ENCODE data around the gene ZSCAN30. TPM values are rescaled to one million over a fixed set of nuclear protein-coding genes. Genes with fewer than 3 reads are reported as not detected.

Gene ZSCAN30
- 18.8 TPM for total RNA-seq
- long read RNA-seq, full-length matches to known transcripts, result 1 of 13 reads
- long read RNA-seq, partial matches to known transcripts, result 6 of 13 reads
- long read RNA-seq, other reads (novel, unspliced or antisense), result 6 of 13 reads

DNA sequence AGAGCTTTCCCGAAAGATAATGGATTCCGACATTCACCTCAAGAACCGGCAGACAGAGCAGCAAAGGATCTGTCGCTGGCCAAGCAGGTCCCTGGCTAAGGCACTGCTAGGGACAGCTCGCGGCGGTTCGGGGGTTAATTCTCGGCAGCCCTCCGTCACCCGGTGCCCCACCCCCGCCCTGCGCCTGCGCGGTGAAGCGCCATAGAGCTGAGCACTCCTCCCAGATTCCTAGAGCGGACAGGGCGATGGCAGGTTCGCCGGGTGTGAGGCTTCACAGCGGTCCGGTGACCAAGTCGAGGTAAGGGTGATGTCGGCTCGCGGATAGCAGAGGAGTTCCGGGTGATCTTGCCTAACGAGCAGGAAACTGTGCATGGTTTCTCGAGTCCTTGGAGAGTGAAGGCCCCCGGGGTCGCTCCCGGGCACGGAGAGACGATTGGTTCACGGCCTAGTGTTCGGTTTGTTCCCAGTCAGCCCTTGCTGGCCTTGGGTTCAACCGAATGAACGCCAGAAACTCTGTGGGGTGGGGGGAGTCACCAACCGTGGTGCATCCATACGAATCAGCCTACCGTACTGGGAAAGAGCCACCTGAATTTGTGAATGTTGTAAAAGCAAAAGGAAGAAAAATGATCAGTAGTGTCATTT, at the start of gene ZSCAN30:
ZSCAN30 (minus strand) TSS at position 136 of the 642 bp plus-strand sequence. CDS start 25,877 bp downstream, outside the sequence.
- TF ChIP-seq, protein P1, sequence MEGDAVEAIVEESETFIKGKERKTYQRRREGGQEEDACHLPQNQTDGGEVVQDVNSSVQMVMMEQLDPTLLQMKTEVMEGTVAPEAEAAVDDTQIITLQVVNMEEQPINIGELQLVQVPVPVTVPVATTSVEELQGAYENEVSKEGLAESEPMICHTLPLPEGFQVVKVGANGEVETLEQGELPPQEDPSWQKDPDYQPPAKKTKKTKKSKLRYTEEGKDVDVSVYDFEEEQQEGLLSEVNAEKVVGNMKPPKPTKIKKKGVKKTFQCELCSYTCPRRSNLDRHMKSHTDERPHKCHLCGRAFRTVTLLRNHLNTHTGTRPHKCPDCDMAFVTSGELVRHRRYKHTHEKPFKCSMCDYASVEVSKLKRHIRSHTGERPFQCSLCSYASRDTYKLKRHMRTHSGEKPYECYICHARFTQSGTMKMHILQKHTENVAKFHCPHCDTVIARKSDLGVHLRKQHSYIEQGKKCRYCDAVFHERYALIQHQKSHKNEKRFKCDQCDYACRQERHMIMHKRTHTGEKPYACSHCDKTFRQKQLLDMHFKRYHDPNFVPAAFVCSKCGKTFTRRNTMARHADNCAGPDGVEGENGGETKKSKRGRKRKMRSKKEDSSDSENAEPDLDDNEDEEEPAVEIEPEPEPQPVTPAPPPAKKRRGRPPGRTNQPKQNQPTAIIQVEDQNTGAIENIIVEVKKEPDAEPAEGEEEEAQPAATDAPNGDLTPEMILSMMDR (IDR thresholded peaks at IDR 0.05), result no peak
- intact Hi-C loops (cut with DNase I), result no loop called here
- peaks cover 7% of the 10 kb centered on the region for H3K36me3 ChIP-seq
- peaks cover 22% of the 10 kb centered on the region for H3K4me1 ChIP-seq
- DNase-seq (peak; percentile 96), ATAC-seq (peak; percentile 99 to 100)
- H3K9me3 ChIP-seq, result peaks cover 6% of the 10 kb centered on the region
- no peaks in the 10 kb centered on the region for H3K27me3 ChIP-seq (ENCODE audit: low read depth)
- peak within 1 kb of the TSS; percentile 76 for H3K4me3 ChIP-seq
- peak within 1 kb of the TSS; percentile 83 for H3K27ac ChIP-seq

DNA sequence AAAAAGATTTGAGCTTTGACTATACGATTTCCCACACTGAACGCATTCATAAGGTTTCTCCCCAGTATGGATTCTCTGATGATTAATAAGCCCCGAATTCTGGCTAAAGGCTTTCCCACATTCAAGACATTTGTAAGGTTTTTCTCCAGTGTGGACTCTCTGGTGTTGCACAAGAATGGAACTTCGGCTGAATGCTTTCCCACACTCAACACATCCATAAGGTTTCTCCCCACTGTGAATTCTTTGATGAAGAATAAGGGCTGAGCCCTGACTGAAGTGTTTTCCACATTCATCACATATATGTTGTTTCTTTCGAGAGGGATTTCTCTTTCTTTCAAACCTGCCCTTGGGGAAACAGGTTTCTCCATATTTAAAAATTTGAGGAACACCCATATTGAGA, 47.3 kb upstream of the ZSCAN30 start:
- TF ChIP-seq, protein P1 (IDR thresholded peaks at IDR 0.05), result no peak
- no peak overlapping the region for H3K27ac ChIP-seq
- ATAC-seq (no peak), DNase-seq (no peak)
- H3K27me3 ChIP-seq (ENCODE audit: low read depth), result no peaks in the 10 kb centered on the region
- H3K4me1 ChIP-seq, result peaks cover 34% of the 10 kb centered on the region
- intact Hi-C loops (cut with DNase I), result no loop called here
- peaks cover 95% of the 10 kb centered on the region for H3K36me3 ChIP-seq
- no peaks in the 10 kb centered on the region for H3K9me3 ChIP-seq
- no peak overlapping the region for H3K4me3 ChIP-seq

DNA sequence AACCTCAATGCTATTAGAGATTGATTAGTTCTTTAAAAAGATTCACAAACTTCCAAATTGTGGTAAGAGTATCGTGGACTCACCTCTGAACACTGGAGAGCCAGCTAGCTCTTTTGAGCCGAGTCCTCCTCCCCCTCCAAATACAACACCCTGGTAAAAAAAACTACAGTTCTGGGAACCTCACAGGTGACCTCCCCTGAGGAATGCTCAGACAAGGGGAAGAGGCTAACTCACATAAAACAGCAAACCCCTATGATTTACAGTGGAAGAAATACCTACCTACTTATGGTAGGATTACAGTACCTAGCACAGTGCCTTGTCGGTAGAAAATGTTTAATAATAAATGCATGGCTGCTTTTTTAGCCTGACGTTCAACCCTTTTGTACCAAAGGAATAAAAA, 45.8 kb upstream of the ZSCAN30 start:
- Histone ChIP-seq H3K27ac (no peak overlapping the region), H3K27me3 (ENCODE audit: low read depth) (no peaks in the 10 kb centered on the region), H3K4me1 (peaks cover 21% of the 10 kb centered on the region), H3K9me3 (no peaks in the 10 kb centered on the region), H3K4me3 (no peak overlapping the region), H3K36me3 (peaks cover 93% of the 10 kb centered on the region)
- intact Hi-C loops (cut with DNase I), result no loop called here
- ATAC-seq (no peak), DNase-seq (no peak)
- TF ChIP-seq, protein P1 (IDR thresholded peaks at IDR 0.05), result no peak

DNA sequence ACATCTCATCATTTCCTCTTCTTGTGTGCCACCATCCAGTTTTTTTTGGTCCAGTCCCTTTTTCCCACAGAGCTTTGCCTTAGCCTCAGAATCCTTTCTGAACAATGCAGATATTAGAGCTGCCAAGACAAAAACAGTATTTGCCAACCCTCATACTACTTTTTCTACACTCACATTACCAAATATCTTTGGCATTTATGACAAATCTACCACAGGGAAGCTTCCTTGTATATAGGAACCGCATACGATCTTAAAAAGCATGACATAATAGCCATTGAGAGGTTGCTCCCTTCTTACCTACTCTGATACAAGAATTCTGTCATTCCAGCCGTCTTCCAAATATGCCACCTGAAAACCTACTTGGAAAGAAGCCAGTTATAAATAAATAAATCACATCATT, 44.8 kb upstream of the ZSCAN30 start:
- peaks cover 12% of the 10 kb centered on the region for H3K4me1 ChIP-seq
- DNase-seq (no peak), ATAC-seq (no peak)
- H3K9me3 ChIP-seq, result no peaks in the 10 kb centered on the region
- no peak overlapping the region for H3K27ac ChIP-seq
- TF ChIP-seq, protein P1 (IDR thresholded peaks at IDR 0.05), result no peak
- H3K4me3 ChIP-seq, result no peak overlapping the region
- no peaks in the 10 kb centered on the region for H3K27me3 ChIP-seq (ENCODE audit: low read depth)
- intact Hi-C loops (cut with DNase I), result no loop called here
- peaks cover 84% of the 10 kb centered on the region for H3K36me3 ChIP-seq

DNA sequence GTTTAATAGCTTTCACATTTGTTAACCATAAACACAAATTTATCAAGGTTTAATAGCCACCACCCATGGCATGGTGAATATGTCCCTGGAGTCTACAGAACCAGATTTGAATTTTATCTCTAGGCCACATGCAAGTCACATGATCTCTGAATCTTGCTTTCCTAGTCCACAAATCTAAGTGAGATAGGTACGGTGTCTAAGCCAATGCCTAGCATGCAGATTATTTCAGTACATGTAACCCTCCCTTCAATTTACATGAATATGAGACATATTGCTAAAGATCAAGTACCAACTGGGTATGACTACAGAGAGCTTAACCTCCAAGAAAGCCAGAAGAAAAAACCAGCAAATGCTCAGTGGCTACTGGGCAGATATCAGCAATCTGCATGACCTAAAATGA, 44.2 kb upstream of the ZSCAN30 start:
- TF ChIP-seq, protein P1 (IDR thresholded peaks at IDR 0.05), result no peak
- Histone ChIP-seq H3K4me3 (no peak overlapping the region), H3K9me3 (no peaks in the 10 kb centered on the region), H3K4me1 (peaks cover 8% of the 10 kb centered on the region), H3K36me3 (peaks cover 78% of the 10 kb centered on the region), H3K27ac (no peak overlapping the region), H3K27me3 (ENCODE audit: low read depth) (no peaks in the 10 kb centered on the region)
- no peak for DNase-seq
- intact Hi-C loops (cut with DNase I), result no loop called here
- ATAC-seq, result no peak

Data from lower lobe of right lung (tissue), 2 donors.